Occipital lobe (tissue), 2 donors: ENCODE results near the gene ATP6V0A4. TPM values are rescaled to one million over a fixed set of nuclear protein-coding genes. Genes with fewer than 3 reads are reported as not detected.
"Not testable (repeated sequence)": the region's sequence is repeated elsewhere in the genome, so short reads cannot be mapped to it uniquely, and the experiment has no call there.

Experiments used
- DNase-seq: peaks from one replicate; lab custom pipeline; 2025; lab: John Stamatoyannopoulos, UW
- total RNA-seq: library from RNA; depleted of rRNA; stranded (reverse); fragments of >200 nt; gene quantifications from one replicate; pipeline ENCODE4 v1.2.3, GENCODE V29; 2014

ATP6V0A4 gene
- total RNA-seq, 1 donor from 2014 or later = 1.2 TPM

- no peak for DNase-seq
These were observed 6.6 kb upstream of the ATP6V0A4 start for GRCh38 chr7:138804618-138805017.

GRCh38 chr7:138802706-138803105 is 4.7 kb upstream of the ATP6V0A4 start:
- DNase-seq = no peak

- DNase-seq = no peak
These were observed 3.3 kb upstream of the ATP6V0A4 start for GRCh38 chr7:138801256-138801655.

- DNase-seq = no peak
These were observed 1.5 kb upstream of the ATP6V0A4 start for GRCh38 chr7:138799336-138800000.

GRCh38 chr7:138798836-138799235 is 840 bp upstream of the ATP6V0A4 start:
- DNase-seq = no peak

- DNase-seq = not testable (repeated sequence)
These were observed 950 bp downstream of the ATP6V0A4 start for GRCh38 chr7:138797046-138797445.

- no peak for DNase-seq
These were observed 1.9 kb downstream of the ATP6V0A4 start for GRCh38 chr7:138796038-138796615.

- no peak for DNase-seq
These were observed 12.2 kb downstream of the ATP6V0A4 start for GRCh38 chr7:138785587-138786437.

GRCh38 chr7:138784692-138785091 is 13.3 kb downstream of the ATP6V0A4 start:
- DNase-seq = no peak

- no peak for DNase-seq
These were observed 17.0 kb downstream of the ATP6V0A4 start for GRCh38 chr7:138781004-138781403.

GRCh38 chr7:138776166-138776833 is 21.7 kb downstream of the ATP6V0A4 start:
- no peak for DNase-seq

- DNase-seq = no peak
These were observed 24.2 kb downstream of the ATP6V0A4 start for GRCh38 chr7:138773817-138774216.

GRCh38 chr7:138773176-138773575 is 24.8 kb downstream of the ATP6V0A4 start:
- DNase-seq = no peak

GRCh38 chr7:138770904-138771303 is 27.1 kb downstream of the ATP6V0A4 start:
- no peak for DNase-seq

GRCh38 chr7:138768241-138768640 is 29.8 kb downstream of the ATP6V0A4 start:
- no peak for DNase-seq

GRCh38 chr7:138756591-138757242 is 41.3 kb downstream of the ATP6V0A4 start:
- DNase-seq = no peak

- no peak for DNase-seq
These were observed 42.0 kb downstream of the ATP6V0A4 start for GRCh38 chr7:138755842-138756590.

GRCh38 chr7:138755331-138755747 is 42.7 kb downstream of the ATP6V0A4 start:
- DNase-seq = no peak

GRCh38 chr7:138753610-138754009 is 44.4 kb downstream of the ATP6V0A4 start:
- DNase-seq = no peak

- DNase-seq = no peak
These were observed 44.9 kb downstream of the ATP6V0A4 start for GRCh38 chr7:138753150-138753518.
